ENCODE measurements around the gene PARD3.

- TF ChIP-seq CTCF (IDR thresholded peaks at IDR 0.05) (no peak), POLR2A (IDR thresholded peaks at IDR 0.05) (no peak)
Observed at GRCh38 chr10:34407324-34407805, 407.7 kb downstream of the PARD3 start.
